Esophagus squamous epithelium (tissue), 4 donors: Measurements from ENCODE around the gene PLEKHN1.
"Not testable (repeated sequence)": the region's sequence is repeated elsewhere in the genome, so short reads cannot be mapped to it uniquely, and the experiment has no call there.

Experiments
- CTCF ChIP-seq, 6 experiments: fragments of 450-650 bp in 4 of 6; fragments of 200-600 bp in 2 of 6; sonication (generic) in 2 of 6; IDR thresholded peaks; one replicate each; pipeline ENCODE4 v1.5.1; 2016 to 2019; ENCODE audit warnings: antibody characterized with exemption in 6 of 6, mild to moderate bottlenecking in 4 of 6, moderate library complexity in 4 of 6
- POLR2A ChIP-seq, 4 donors: fragments of 450-650 bp; IDR thresholded peaks; one replicate each; pipeline ENCODE4 v1.6.1; 2017; ENCODE audit warnings: antibody characterized with exemption in 4 of 4, mild to moderate bottlenecking in 4 of 4, moderate library complexity in 3 of 4

GRCh38 chr1:1012736-1013104, 46.4 kb downstream of the PLEKHN1 start:
- not testable (repeated sequence) for TF ChIP-seq CTCF, POLR2A (IDR thresholded peaks at IDR 0.05)
